Measurements from ENCODE around the gene SUMO3.

- TF ChIP-seq CTCF (IDR thresholded peaks at IDR 0.05; ENCODE audit: extremely low read depth in 1 of 2, insufficient read depth in 1 of 2, low read depth in 1 of 2, low read length in 2 of 2), result no peak
- no peak for TF ChIP-seq EZH2 (IDR thresholded peaks at IDR 0.05; ENCODE audit: borderline replicate concordance, low read depth, low read length, severe bottlenecking)
- no peak for TF ChIP-seq POLR2AphosphoS5 (IDR thresholded peaks at IDR 0.05; ENCODE audit: insufficient read depth, low read depth, low read length)
- no peak for TF ChIP-seq FOS (IDR thresholded peaks at IDR 0.05; ENCODE audit: borderline replicate concordance, insufficient read depth, low read length)
- TF ChIP-seq POLR2A (IDR thresholded peaks at IDR 0.05; ENCODE audit: low read depth, low read length), result no peak
- no peak for TF ChIP-seq MYC (IDR thresholded peaks at IDR 0.05; ENCODE audit: low read depth, low read length)
- TF ChIP-seq MAX (IDR thresholded peaks at IDR 0.05; ENCODE audit: insufficient read depth, insufficient read length), result no peak
- TF ChIP-seq GATA2 (IDR thresholded peaks at IDR 0.05; ENCODE audit: insufficient read depth, insufficient read length, low read depth, low read length), result no peak
These were observed 1.7 kb upstream of the SUMO3 start for GRCh38 chr21:44819283-44820243.

Measured in endothelial cell of umbilical vein (primary cell).